NCI-H1417 treated with DMSO at 0.1 percent for 48 hours (cell line): ENCODE measurements around the gene UHRF1.
"Not testable (repeated sequence)": the region's sequence is repeated elsewhere in the genome, so short reads cannot be mapped to it uniquely, and the experiment has no call there.

Experiments used
- DNase-seq: peaks from one replicate; lab custom pipeline; 2025; lab: John Stamatoyannopoulos, UW

UHRF1 gene

DNA sequence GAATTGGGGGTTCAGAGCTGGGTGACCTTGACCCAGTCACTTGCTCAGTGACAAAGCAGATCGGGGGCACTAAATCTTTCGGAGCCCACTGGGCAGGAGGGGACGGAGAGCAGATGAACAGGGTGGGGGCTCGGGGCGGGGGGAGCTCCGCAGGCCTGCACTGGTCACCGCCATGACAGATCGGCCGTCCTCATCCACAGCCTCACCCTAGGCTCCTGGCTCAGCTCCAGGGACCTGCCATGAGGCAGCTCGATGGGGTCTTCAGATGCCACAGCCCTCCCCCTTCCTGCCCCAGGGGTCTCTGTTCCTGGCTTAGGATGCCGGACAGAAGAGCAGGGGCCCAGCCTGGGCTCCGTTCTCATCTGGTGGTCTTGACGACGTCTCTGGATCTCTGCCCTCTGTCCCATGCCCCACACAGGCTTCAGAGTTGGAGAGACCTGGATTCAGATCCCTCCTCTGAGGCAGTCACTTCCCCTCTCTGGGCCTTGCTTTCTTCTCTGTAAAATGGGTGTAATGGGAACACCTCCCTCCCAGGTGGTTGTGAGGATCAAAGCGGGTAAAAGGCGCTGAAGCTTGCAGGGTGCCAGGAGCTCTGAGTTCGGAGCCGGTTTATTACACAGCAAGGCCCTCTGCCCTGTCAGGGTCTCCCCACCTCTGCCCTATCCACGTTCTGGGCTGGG lies 62.7 kb downstream of the UHRF1 start:
- no peak for DNase-seq

DNA sequence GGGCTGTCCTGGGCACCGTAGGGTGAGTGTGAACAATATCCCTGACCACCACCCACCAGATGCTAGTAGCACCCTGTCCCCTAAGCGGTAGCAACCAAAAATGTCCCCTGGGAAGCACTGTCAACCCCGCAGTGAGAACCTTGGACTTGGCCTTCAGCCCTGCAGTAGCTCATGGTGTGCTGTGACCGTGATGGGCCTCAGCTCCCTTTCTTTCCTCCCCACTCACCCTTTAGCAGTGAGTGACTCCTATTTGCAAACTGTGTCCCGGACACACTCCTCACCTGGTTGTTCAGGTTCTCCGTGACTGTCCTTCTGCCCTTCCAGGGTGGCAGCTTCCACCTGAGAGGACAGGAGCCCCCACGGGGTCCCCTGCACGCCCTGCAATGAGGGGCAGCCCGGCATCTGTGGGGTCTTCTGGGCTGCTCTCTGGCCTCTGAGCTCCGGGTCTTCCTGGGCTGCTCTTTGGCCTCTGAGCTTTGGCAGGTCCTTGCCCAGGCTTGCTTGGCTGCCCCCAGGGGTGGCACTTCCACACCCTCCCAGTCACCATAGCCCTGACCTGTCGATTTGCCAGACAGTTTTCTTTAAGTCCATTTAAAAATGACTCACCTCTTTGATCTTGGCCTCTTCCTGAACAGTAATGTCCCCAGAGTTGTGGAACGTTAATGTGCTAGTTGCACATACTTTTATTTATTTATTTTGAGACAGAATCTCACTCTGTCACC lies 63.4 kb downstream of the UHRF1 start:
- no peak for DNase-seq

DNA sequence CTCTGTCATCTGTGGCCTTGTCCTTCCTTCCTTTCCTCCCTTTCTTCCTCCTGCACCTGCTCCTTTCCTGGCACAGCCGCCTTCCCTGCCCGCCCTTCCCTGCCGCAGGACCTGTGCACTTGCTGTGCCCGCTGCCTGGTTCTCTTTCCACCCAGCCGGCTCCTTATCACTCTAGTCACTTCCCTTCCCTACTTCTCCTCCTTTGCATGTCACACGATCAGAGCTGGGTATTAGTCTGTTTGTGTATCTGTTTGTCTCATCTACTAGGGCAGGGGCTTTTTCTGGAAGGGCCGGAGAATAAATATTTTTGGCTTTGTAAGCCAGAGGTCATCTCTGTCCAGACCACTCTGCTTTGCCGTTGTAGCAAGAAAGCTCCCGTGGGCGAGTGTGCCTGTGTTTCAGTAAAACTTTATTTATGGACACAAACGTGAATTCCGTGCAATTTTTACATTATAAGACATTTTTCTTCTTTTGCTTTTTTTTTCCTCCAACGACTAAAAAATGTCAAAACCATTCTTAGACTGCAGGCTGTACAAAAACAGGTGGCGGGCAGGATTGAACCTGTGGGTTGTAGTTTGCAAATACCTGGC lies 65.7 kb downstream of the UHRF1 start:
- no peak for DNase-seq

DNA sequence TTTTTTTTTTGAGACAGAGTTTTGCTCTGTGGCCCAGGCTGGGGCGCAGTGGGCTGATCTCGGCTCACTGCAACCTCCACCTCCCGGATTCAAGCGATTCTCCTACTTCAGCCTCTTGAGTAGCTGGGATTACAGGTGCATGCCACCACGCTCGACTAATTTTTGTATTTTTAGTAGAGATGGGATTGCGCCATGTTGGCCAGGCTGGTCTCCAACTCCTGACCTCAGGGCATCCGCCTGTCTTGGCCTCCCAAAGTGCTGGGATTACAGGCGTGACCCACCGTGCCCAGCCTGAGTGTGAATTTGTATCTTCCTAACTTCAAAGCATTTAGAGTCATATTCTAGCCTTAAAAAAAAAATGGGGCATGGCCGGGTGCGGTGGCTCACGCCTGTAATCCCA lies 66.3 kb downstream of the UHRF1 start:
- not testable (repeated sequence) for DNase-seq

DNA sequence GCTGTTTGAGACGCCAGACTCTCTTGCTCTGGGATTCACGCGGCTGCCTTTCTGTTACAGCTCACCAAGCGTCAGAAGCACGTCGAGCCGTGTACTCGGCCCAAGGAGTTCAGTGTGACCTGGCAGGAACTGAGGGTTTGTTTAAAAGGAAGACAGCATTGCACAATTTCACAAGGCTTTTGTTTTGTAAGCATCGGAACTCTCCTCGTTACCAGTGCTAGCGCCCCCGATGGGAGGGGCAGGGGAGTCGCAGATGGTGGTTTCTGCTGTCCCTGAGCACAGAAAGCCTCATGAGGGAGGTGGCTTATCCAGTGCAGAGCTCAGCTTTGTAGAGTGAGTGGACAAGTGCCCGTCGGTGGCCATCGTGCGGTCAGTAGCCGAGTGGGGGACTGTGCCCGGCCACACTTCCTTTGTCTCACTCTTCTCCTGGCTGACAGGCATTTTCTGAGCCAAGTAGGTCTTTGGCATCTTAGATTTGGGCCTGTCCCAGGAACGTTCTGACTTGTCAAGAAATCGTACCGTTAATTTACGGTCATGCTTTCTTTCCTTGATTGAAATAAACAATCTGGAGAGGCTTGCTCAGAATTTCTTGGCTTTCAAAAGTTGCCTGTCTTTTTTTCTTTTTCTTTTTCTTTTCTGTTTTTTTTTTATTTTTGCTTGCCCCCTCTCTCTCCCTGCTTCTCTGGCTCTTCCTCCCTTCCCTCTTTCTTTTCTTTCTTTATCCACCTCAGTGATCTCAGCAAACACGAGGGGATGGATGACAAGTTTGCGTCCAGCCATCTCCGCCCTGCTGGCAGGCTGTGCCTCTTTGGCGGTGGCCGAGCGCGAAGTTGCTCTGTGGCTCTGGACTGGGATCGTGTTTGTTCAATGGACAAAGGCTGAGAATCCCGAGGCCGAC lies 67.3 kb downstream of the UHRF1 start:
- no peak for DNase-seq

DNA sequence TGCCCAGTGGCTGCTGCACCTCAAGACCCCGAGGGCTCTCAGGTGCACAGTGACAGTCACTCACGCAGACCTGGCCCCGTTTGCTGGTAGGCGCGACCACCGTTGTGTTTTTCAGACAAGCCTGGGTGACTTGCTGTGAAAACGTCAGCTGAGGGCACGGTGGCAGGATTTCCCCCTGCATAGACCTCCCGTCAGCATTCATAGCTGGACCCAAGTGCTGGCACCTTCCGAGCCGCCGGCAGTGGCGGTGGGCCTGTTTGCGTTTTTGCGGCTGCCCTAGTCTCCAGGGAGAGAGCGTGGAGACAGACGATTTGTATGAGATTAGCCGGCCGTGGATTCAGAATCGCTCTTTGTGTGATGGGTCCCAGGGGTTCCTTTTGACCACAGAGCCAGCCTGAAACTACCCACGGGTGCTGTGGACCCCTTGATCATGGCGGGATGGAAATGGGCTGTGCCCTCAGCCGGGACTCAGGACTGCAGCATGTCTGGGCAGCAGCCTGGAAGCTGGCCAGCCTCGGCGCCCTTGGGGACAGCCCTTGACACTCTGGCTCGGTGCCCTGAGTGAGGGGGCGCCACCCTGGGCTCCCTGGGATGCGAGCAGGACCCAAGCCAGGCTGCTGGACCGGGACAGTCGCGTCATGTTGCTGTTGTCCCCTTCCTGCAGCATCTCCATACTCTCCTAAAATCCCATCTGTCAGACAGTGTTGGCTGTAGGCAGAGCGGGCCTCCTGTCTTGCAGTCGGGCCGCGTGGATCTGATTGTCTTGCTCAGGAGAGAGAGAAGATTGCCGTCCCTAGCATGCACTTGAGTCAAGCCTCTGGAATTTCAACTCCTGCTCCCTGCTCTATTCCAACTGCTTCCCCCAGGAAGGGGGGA lies 68.2 kb downstream of the UHRF1 start:
- DNase-seq: no peak

DNA sequence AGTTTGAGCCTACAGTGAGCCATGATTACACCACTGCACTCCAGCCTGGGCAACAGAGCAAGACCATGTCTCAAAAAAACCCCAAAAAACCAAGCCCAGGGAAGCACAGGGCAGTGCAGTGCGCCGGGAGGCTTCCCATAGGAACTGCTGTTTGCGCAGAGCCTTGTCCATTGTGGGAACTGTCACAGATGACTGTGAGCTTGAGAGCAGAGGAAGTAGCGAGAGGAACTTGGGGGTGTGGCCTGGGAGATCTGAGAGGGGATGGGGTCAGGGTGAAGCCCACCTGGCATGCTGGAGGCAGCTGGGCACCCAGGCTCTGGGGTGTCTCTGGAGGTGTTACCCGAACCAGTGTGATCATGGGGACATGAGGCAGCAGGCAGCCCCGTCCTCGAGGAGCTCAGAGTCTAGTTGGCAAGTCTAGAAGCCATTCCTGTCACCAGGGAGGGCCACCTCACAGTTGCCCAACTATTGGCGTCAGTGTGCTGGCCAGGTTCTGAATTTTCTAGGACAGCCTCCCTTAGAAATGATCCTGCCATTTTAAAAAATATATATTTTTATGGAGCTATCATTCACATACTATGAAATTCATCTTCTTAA lies 70.0 kb downstream of the UHRF1 start:
- no peak for DNase-seq

DNA sequence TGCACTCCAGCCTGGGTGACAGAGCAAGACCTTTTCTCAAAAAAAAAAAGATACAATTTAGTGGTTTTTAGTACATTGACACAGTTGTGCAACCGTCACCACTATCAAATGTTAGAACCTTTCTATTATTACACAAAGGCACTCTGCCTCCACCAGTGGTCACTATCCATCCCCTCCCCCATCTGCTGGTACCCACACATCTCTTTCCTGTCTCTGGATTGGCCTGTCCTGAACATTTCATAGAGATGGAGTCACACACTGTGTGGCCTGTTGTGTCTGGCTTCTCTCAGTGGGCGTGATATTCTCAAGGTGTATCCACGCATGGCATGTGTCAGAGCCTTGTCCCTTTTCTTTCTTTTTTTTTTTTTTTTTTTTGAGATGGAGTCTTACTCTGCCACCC lies 70.8 kb downstream of the UHRF1 start:
- DNase-seq: no peak

DNA sequence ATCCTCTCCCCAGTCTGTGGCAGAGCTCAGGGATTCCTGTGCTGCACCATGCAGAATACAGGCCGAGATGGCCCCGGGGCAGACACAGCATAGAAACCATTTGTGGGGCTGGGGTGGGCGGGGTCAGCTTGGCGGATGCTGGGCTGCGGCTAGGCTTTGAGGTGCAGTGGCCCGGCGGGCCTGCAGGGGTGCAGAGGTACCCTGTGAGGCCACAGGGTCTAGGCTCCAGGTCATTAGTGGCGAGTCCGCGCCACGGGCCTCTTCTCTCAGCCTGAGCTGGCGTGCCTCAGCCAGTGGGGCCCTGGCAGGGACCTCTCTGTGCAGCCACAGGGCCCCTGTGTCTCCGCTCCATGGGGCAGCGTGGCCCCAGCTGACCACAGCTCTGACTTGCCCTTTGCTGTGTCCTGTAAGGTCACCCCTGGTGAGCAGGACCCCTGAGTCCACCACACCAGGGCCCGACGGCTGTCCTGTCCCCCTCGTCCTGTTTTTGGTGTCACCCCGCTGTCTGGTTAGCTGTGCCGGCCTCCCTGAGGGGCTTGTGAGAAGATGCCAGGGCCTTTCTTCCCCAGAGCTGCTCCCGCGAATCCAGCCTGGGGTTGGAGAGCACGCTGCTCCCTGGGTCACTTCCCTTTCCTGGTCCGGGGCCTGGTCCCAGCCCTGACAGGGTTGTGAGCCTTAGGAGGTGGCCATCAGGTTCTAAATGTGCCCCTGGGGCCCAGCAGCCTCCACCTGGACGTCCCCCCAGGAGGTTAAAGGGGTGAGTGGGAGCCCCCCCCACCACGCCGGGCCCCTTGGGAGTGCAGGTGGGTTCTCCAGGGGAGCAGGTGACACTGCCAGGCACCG lies 71.8 kb downstream of the UHRF1 start:
- no peak for DNase-seq

DNA sequence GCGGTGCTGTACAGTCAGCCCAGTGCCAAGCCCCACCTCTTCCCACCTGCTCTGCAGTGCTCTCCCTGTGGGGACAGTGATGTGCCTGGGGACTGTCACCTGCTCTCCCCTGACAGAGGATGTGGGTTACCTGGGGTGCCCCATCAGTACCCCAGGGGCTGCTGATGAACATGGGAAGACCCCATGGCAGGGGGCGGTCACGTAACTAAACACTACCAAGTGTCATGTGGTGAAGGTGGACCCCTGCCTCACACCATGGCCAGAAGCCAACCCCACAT lies 72.3 kb downstream of the UHRF1 start:
- no peak for DNase-seq

DNA sequence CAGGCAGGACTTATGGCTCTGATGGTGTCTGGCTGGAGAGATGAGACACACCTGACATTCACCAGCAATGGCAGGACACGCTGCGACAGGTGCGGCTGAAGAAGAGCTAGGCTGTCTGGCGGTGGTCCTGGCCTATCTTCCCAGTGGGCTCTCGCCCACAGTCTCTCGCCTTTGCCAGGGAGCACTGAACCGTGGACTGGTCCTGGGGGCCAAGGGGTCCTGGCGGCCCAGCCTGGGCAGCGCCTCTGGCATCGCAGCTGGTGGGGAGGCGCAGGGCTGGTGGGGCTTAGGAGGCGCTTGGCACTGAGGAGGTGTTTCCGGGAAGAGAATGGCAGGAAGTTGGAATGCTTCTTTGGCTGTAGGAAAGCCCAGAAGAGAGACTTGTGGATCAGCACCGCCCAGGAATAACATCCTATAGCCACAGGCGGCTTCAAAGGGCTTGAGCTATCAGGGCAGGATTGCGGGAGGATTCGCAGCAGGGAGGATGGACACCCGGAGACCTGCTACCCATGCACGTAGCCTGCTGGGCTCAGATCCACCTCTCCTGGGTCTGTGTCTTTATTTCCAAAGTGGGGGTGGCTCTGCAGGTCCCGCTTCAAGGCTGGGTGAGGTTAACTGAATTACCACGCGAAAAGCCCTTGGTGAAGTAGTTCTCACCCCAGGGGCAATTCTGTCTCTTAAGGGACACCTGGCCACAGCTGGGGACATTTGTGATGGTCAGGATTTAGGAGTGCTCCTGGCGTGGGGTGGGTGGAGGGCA lies 74.2 kb downstream of the UHRF1 start:
- DNase-seq: no peak

DNA sequence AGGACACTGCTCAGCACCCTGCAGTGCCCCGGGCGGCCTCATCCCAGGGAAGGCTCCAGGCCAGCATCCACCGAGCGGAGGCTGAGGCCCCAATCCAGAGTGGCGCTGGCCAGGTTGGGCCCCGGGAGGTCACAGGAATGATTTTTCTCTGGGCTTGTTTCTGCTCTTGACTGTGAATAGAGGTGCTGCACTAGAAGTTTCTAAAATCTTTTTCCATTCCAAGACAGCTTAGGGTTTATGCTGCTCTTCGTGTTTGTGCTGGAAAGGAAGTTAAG lies 74.7 kb downstream of the UHRF1 start:
- DNase-seq: no peak

DNA sequence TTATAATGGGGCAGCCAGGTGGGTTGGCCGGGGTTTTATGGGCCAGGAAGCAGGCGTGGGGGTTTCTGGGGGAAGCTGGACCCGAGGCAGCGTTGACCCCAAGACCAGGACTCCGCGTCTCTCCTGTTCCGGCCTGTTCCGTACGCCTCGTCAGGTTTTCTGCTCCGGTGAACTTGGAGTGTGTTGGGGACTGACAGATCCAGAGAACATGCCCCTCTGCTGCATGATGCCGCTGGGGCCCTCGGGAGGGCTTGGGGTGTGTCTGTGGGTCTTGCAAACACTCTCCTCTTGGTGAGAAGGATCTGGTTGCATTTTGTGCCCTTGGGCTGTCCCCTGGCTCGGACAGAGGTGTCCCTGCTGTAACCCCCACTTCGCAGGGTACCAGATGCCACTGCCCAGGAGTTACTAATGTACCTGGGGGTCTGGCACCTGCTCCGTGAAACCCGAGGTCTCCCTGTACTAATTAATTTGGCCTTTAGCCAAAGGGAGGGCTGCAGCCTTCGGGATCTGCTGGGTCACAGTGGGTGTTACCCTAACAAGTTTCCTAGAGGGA lies 75.2 kb downstream of the UHRF1 start:
- DNase-seq: no peak

DNA sequence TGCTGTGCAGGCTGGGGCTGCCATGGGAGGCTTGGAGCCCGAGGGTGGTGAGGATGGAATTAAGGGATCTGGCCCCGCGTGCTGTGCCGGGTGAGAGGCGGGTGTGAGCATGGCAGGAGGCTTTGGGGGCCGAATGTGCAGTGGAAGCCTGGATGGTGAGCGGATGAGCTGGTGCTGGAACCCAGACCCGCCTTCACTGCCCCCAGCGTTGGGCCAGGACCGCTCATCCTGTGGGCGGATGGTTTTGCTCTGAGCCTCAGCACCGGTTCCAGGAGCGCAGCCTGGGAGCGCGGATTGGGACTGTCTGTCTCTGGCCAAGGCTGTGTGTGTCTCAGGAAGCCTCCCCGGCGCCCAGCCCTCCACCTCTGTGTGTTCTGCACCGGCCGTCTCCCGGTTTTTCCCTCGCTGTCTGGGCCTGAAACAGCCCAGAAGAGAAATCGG lies 76.3 kb downstream of the UHRF1 start:
- no peak for DNase-seq

DNA sequence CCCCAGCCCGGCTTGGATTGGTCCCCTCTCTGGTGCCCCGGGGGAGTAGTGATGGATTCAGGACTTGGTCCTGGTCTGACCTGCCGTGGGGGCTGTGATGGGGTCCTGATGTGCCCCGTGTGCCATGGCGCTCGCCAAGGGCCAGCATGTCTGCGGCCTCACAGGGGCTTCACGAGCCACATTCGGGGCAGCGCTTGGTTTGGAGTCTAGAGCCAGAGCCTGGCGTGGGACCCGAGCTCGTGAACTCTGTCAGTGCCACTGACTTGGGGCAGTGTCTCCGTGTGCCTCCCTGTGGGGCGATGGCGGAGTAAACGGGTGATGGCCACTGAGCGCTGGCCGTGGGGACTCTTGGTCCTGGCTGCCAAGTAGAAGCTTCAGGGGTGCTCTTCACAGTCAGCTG lies 76.8 kb downstream of the UHRF1 start:
- no peak for DNase-seq

DNA sequence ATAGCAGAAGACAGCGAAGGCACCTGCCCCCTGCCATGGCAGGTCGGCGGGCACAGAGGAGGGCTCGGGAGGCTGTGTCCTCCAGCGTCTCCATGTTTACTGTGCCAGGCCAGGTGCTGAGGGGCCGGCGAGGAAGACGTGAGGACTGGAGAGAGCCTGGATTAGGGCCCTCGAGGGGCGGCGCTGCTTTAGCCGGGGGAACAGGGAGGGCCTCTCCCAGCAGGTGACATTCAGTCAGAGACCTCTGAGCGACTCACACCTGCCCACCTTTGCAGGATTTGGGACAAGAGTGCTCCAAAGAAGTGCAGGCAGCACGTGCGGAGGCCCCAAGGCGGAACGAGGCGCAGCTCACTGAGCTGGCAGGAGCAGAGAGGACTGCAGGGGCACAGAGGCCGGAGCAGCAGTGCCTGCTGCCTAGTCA lies 77.2 kb downstream of the UHRF1 start:
- no peak for DNase-seq

DNA sequence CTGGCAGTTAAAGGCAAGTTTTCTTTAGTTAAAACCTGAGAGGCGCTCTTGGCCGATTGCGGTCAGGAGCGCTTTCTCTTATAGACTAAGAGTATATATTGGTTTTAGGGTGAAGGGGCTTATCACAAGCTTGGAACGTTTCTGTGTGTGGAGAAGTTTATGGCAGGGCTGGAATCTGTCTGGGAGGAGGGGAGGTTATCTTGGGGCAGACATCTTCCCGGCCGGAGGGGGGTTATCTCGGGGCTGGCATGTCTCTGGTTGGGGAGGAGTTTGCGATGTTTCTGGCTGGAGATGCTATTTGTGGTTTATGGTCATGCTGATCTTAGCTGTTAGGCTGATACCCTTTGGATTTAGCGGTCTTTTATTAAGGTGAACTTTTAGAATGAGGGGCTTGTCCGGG lies 78.0 kb downstream of the UHRF1 start:
- no peak for DNase-seq

DNA sequence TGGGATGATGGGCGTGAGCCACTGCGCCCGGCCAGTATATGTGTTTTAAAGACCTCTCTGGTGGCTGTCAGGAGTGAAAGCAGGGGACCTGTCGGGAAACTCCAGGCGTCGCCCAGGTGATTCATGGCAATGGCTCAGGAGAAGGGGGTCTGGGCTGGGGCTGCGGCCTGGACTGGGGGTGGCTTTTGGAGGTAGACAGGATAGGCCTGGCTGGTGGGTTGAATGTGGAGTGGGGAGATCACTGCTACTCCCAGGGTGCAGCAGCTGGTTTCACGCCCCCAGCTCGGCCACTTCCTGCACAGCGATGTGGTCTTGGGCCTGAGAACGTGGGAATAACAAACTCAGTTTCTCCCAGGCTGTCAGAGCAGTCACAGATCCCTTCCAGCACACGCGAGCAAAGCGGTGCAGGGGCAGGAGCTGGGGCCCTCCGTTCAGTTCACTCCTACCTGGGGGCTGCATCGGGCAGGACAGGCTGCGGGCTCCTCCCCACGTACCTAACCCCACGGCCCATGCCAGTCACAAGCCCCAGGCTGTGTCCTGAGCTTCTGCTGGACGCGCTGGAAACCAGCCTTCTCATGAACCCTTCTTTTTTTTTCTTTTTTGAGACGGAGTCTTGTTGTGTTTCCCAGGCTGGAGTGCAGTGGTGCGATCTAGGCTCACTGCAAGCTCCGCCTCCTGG lies 78.5 kb downstream of the UHRF1 start:
- no peak for DNase-seq

DNA sequence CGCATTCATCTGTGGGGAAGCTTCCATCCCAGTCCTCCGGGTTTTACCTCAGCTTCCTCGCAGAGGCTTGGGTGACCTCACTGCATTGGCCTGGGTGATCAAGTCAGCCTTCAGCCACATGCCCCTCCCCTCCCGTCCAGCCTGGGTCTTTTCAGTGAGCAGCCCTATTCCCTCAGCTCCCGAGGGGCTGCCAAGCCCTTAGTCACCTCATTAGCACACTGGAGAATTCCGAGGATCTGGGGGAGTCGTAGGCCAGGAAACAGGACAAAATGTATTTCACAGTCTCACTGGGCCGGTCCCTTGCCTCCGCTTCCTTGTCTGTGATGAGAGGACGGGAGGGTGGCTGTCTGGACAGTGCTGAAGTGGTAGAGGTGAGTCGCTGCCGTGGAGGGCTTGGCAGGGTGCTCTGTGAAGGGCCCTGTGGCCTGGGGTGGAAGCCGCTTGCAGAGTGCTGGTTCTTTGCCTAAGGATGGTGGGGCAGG lies 79.5 kb downstream of the UHRF1 start:
- no peak for DNase-seq
